Motor neuron (in vitro differentiated cells): ENCODE results near the gene CPED1. TPM values are rescaled to one million over a fixed set of nuclear protein-coding genes. Genes with fewer than 3 reads are reported as not detected.

ENCODE experiments used
- ATAC-seq, 8 experiments: fragments of 200-7000 bp; cut with Tn5 transposase; replicated peaks in 6 of 8; 2 replicates each; pipeline ENCODE4 v1.8.0; 2021; ENCODE audit warnings: mild to moderate bottlenecking in 8 of 8, moderate library complexity in 8 of 8
- H3K27ac ChIP-seq, 2 donors: fragments of 250-450 bp; sonication (Bioruptor Pico); 2 replicates each; pipeline ENCODE4 v1.9.0; 2021; ENCODE audit warnings: antibody characterized with exemption in 2 of 2, mild to moderate bottlenecking in 2 of 2, moderate library complexity in 1 of 2
- H3K4me1 ChIP-seq, 2 donors: fragments of 250-450 bp; sonication (Bioruptor Pico); replicated peaks in 1 of 2; 2 replicates each; pipeline ENCODE4 v1.6.1; 2021; ENCODE audit warnings: antibody characterized with exemption in 2 of 2, mild to moderate bottlenecking in 2 of 2, moderate library complexity in 1 of 2
- H3K4me3 ChIP-seq, 5 donors: fragments of 250-450 bp; sonication (Bioruptor Pico); 2 replicates each; pipeline ENCODE4 v1.9.0; 2021; ENCODE audit warnings: antibody characterized with exemption in 5 of 5, mild to moderate bottlenecking in 5 of 5, moderate library complexity in 4 of 5
- WGBS, 10 experiments: fragments of 450-650 bp; shearing (Covaris generic); methylation state at CpG; one replicate each; pipeline ENCODE4 v1.0.0; 2022; 5-methylcytosine and 5-hydroxymethylcytosine counted together
- in situ Hi-C, 9 experiments: fragments of 400-800 bp; cut with MboI; loops; one replicate each; pipeline ENCODE4 v1.15.0; 2021; ENCODE audit warnings: low sequenced_read_pairs in 9 of 9, low pct_unique_long_range_greater_than_20kb in 2 of 9; ENCODE audit not compliant: unreplicated experiment in 9 of 9
- total RNA-seq, 8 experiments: library from RNA; unstranded; fragments of 300-600 nt; gene quantifications; 2 replicates each; pipeline versions ENCODE4 v1.2.3 to v1.2.4, GENCODE V29; 2022

CPED1 gene
- total RNA-seq, 8 experiments from 2014 or later: 0.05 to 21.8 (median 0.47) TPM; not detected in 1

- no peak for ATAC-seq
- no peak overlapping the region for H3K4me3 ChIP-seq
- H3K4me1 ChIP-seq: no peaks in the 10 kb centered on the region
- in situ Hi-C loops: loop anchor here in 2 of 9 experiments (25.0 kb wide), 1 partner anchor 99 kb away; the partner anchor contains the start of gene CPED1 (in 2 of the 2)
- 33 to 100% (median 82%) methylated on average over 1 to 3 of the region's 3 CpGs for WGBS, 10 experiments
- H3K27ac ChIP-seq: no peak overlapping the region
Measured at GRCh38 chr7:121085922-121086321, 97.4 kb downstream of the CPED1 start.

DNA sequence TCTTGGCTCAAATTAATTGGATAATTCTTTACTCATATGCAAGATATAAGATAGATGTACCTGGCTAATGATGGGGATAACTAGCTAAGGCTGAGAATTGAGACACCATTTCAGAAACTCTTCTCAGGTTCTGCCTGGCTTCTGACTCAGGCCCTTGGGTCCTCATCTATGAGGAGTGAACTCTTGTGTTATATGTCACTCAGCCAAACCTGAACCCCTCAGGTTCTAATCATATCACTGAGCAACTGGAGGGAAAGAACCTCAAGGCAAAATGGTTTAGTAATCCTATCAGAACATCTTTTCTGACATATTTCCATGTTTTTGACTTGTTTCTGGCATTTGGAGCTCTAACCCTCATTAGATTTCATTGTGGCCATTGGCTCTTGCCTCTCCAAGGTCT, 100.4 kb downstream of the CPED1 start:
- ATAC-seq: no peak

DNA sequence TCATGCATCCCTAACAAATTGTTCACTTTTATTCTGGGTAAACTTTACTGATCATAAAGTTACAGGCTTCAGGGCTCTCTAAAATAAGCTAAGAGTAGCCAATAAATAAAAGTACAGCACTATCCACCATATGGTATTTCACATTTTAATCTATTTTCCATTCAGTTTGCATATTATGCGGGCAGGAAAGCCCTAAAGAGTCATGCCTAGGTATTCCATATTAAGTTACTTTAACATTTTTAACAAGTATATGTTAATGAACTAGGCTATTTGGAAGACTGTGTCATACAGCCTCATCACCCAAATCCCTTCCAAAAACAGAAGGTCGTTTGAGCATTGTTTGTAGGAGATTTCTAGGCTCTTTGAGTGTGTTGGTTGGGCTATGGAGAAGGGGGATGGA, 106.3 kb downstream of the CPED1 start:
- in situ Hi-C loops: loop anchor here in 2 of 9 experiments (25.0 kb wide), 1 partner anchor 108 kb away; the partner anchor contains the start of gene CPED1 (in 2 of the 2)
- Histone ChIP-seq H3K27ac (no peak overlapping the region), H3K4me1 (peaks cover 0 to 4% of the 10 kb centered on the region in 2 donors), H3K4me3 (no peak overlapping the region)
- peak in 3 of 8 experiments; percentile 47 to 69 (median 68) for ATAC-seq
- 4 to 80% (median 30%) methylated on average over 1 to 2 of the region's 2 CpGs; no CpG with 5 or more reads in 2 of the 10 experiments for WGBS, 10 experiments

More for the DNA sequence above, 100.4 kb downstream of the CPED1 start:
- in situ Hi-C loops: loop anchor here in 2 of 9 experiments (25.0 kb wide), 1 partner anchor 102 kb away; the partner anchor contains the start of gene CPED1 (in 2 of the 2)
- H3K27ac ChIP-seq: no peak overlapping the region
- no peak overlapping the region for H3K4me3 ChIP-seq
- H3K4me1 ChIP-seq: no peaks in the 10 kb centered on the region

GRCh38 chr7:121097577-121097976, 109.1 kb downstream of the CPED1 start:
- Histone ChIP-seq H3K27ac (no peak overlapping the region), H3K4me3 (no peak overlapping the region), H3K4me1 (peaks cover 0 to 4% of the 10 kb centered on the region in 2 donors)
- 12 to 80% (median 63%) methylated on average over 2 to 4 of the region's 4 CpGs; no CpG with 5 or more reads in 1 of the 10 experiments for WGBS, 10 experiments
- peak in 1 of 8 experiments; percentile 22 for ATAC-seq
- in situ Hi-C loops: loop anchor here in 2 of 9 experiments (25.0 kb wide), 1 partner anchor 110 kb away; the partner anchor contains the start of gene CPED1 (in 2 of the 2)

DNA sequence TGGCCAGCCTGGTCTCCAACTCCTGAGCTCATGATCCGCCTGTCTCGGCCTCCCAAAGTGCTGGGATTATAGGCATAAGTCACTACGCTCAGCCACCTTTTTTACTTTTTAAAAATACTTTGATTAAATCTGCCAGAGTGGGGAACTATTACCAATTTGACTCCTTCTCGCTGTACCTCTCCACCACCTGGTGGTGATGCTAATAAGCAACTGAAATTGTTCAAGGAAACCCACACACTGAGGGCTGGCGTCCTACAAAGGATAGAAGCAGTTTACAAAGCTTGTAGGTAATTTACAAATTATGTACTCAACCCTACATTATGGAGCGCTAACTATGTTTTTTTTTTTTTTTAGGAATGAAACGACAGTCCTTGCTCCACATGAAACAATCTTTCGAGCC, 111.1 kb downstream of the CPED1 start:
- Histone ChIP-seq H3K4me3 (no peak overlapping the region), H3K27ac (no peak overlapping the region), H3K4me1 (peaks cover 0 to 4% of the 10 kb centered on the region in 2 donors)
- 83 to 100% (median 95%) methylated on average over 2 to 8 of the region's 8 CpGs for WGBS, 10 experiments
- in situ Hi-C loops: loop anchor here in 2 of 9 experiments (25.0 kb wide), 1 partner anchor 112 kb away; the partner anchor contains the start of gene CPED1 (in 2 of the 2)
- no peak for ATAC-seq

DNA sequence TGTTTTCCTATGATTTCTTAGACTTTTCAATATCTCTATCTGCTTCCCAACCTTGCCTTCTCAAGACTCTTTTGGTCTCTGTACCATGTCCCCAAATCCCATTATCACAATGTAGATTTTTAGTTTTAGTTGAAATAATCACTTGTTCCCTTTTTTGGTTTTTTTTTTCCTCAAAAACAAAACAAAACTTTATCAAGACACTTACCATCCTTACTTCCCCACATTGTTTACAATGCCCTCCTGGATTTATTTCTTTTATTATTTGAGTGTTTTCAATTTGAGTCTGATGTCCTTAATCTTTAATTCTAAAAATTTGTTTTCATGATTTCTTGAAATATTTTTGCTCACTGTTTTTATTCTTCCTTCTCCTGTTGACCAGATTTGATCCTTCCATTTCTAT, 112.6 kb downstream of the CPED1 start:
- peaks cover 0 to 10% of the 10 kb centered on the region in 2 donors for H3K4me1 ChIP-seq
- H3K4me3 ChIP-seq: no peak overlapping the region
- ATAC-seq: no peak
- no peak overlapping the region for H3K27ac ChIP-seq
- in situ Hi-C loops: loop anchor here in 1 of 9 experiments (10.0 to 25.0 kb wide), 2 partner anchors 116 to 289 kb away; partner anchors contain the start of gene CPED1

DNA sequence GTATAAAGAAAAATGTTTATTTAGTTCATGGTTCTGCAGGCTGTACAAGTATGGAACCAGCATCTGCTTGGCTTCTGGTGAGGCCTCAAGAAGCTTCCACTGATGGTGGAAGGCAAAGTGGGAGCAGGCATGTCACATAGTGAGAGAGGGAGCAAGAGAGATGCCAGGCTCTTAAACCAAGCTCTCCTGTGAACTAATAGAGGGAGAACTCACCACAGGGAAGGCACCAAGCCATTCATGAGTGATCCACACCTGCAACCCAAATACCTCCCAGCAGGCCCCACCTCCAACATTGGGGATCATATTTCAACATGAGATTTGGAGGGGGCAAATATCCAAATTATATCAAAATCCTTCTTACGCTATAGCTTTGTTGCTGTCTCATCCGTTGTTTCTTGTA, 113.1 kb downstream of the CPED1 start:
- H3K27ac ChIP-seq: no peak overlapping the region
- in situ Hi-C loops: loop anchor here in 1 of 9 experiments (10.0 to 25.0 kb wide), 2 partner anchors 117 to 289 kb away; partner anchors contain the start of gene CPED1
- WGBS, 10 experiments: 90 to 100% (median 96%) methylated on average over 2 of the region's 2 CpGs; no CpG with 5 or more reads in 1 of the 10 experiments
- ATAC-seq: no peak
- H3K4me1 ChIP-seq: peaks cover 0 to 10% of the 10 kb centered on the region in 2 donors
- H3K4me3 ChIP-seq: no peak overlapping the region

GRCh38 chr7:121102619-121103018, 114.1 kb downstream of the CPED1 start:
- no peak for ATAC-seq
- peaks cover 0 to 6% of the 10 kb centered on the region in 2 donors for H3K4me1 ChIP-seq
- H3K4me3 ChIP-seq: no peak overlapping the region
- 14 to 100% (median 75%) methylated on average over 1 to 2 of the region's 2 CpGs; no CpG with 5 or more reads in 4 of the 10 experiments for WGBS, 10 experiments
- in situ Hi-C loops: loop anchor here in 1 of 9 experiments (10.0 to 25.0 kb wide), 2 partner anchors 118 to 290 kb away; partner anchors contain the start of gene CPED1
- no peak overlapping the region for H3K27ac ChIP-seq

DNA sequence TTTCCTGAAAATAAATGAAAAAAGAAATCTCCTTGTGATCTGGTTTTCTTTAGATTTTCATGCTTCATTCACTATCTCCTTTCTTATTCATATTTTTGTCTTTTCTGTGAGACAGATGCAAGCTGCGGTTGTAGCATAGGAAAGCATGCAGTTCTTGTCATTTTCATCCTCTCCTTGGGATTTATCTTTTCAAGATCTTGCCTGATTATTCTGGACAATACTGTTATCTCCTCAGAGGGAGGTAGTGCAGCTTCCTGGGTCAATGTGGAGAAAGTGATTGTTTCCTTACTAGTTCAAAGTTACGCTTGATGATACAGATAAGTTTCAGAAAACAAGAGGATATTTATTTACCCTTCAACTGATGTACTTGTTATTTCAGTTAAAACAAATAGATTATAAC, 114.6 kb downstream of the CPED1 start:
- in situ Hi-C loops: loop anchor here in 1 of 9 experiments (10.0 to 25.0 kb wide), 2 partner anchors 118 to 291 kb away; partner anchors contain the start of gene CPED1
- no peak for ATAC-seq
- Histone ChIP-seq H3K27ac (no peak overlapping the region), H3K4me1 (peaks cover 0 to 6% of the 10 kb centered on the region in 2 donors), H3K4me3 (no peak overlapping the region)
- 78 to 100% (median 94%) methylated on average over 1 to 2 of the region's 2 CpGs; no CpG with 5 or more reads in 1 of the 10 experiments for WGBS, 10 experiments

- peak in 1 of 8 experiments; percentile 49 for ATAC-seq
- no peak overlapping the region for H3K4me3 ChIP-seq
- in situ Hi-C loops: loop anchor here in 1 of 9 experiments (10.0 to 25.0 kb wide), 2 partner anchors 119 to 291 kb away; partner anchors contain the start of gene CPED1
- H3K4me1 ChIP-seq: peaks cover 0 to 6% of the 10 kb centered on the region in 2 donors
- no peak overlapping the region for H3K27ac ChIP-seq
- 50 to 100% (median 83%) methylated on average over 1 to 2 of the region's 2 CpGs for WGBS, 10 experiments
Measured at GRCh38 chr7:121103579-121103978, 115.1 kb downstream of the CPED1 start.

- Histone ChIP-seq H3K4me3 (no peak overlapping the region), H3K27ac (no peak overlapping the region), H3K4me1 (peaks cover 3 to 16% of the 10 kb centered on the region in 2 donors)
- ATAC-seq: no peak
- WGBS, 10 experiments: 60 to 100% (median 70%) methylated on average over 1 to 5 of the region's 5 CpGs
- in situ Hi-C loops: loop anchor here in 1 of 9 experiments (10.0 to 25.0 kb wide), 2 partner anchors 120 to 293 kb away; partner anchors contain the start of gene CPED1
Measured at GRCh38 chr7:121105262-121105661, 116.8 kb downstream of the CPED1 start.

GRCh38 chr7:121107923-121108498, 119.5 kb downstream of the CPED1 start:
- no peak overlapping the region for H3K27ac ChIP-seq
- H3K4me3 ChIP-seq: no peak overlapping the region
- in situ Hi-C loops: loop anchor here in 1 of 9 experiments (10.0 to 25.0 kb wide), 2 partner anchors 123 to 296 kb away; partner anchors contain the start of gene CPED1
- WGBS, 10 experiments: 0 to 50% (median 38%) methylated on average over 1 of the region's 1 CpG; no CpG with 5 or more reads in 2 of the 10 experiments
- ATAC-seq: peak; percentile 57 to 93 (median 78)
- peaks cover 3 to 16% of the 10 kb centered on the region in 2 donors for H3K4me1 ChIP-seq

DNA sequence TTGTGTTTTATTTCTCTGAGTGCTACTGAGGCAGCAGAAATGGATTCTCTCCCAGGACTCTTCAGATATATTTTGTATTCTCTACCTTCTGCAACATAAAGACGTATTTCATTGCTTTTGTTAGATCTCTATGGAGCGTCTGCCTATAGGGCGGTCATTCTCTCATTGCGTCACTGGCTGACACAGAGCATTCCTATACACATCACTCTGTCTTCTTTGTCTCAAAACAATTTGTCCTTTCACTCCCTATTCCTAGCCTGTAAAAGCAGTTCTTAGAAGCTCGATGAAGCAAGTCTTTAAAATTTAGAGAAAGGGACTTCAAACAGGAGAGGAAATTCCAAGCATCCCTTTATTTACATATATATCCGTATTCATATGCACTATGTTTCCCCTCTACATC, 120.6 kb downstream of the CPED1 start:
- ATAC-seq: peak in 6 of 8 experiments; percentile 71 to 96 (median 78)
- WGBS, 10 experiments: 21 to 90% (median 48%) methylated on average over 5 to 6 of the region's 6 CpGs; no CpG with 5 or more reads in 1 of the 10 experiments
- Histone ChIP-seq H3K4me3 (no peak overlapping the region), H3K4me1 (peaks cover 3 to 16% of the 10 kb centered on the region in 2 donors), H3K27ac (no peak overlapping the region)
- in situ Hi-C loops: loop anchor here in 1 of 9 experiments (10.0 to 25.0 kb wide), 2 partner anchors 124 to 297 kb away; partner anchors contain the start of gene CPED1
